ENCODE data around the gene CATSPERZ.

DNA sequence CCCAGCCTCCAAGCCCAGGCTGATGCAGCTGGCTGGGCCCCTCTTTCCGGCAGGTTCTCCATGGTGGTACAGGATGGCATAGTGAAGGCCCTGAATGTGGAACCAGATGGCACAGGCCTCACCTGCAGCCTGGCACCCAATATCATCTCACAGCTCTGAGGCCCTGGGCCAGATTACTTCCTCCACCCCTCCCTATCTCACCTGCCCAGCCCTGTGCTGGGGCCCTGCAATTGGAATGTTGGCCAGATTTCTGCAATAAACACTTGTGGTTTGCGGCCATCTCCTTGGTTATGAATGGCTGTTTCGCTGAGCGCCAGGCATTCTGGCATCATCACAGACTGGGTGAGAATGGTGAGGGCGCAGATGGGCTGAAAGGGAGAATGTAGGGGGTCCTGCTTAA, 21.4 kb downstream of the CATSPERZ start:
- TF ChIP-seq, protein P1, sequence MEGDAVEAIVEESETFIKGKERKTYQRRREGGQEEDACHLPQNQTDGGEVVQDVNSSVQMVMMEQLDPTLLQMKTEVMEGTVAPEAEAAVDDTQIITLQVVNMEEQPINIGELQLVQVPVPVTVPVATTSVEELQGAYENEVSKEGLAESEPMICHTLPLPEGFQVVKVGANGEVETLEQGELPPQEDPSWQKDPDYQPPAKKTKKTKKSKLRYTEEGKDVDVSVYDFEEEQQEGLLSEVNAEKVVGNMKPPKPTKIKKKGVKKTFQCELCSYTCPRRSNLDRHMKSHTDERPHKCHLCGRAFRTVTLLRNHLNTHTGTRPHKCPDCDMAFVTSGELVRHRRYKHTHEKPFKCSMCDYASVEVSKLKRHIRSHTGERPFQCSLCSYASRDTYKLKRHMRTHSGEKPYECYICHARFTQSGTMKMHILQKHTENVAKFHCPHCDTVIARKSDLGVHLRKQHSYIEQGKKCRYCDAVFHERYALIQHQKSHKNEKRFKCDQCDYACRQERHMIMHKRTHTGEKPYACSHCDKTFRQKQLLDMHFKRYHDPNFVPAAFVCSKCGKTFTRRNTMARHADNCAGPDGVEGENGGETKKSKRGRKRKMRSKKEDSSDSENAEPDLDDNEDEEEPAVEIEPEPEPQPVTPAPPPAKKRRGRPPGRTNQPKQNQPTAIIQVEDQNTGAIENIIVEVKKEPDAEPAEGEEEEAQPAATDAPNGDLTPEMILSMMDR (IDR thresholded peaks at IDR 0.05), result no peak
- no peak for TF ChIP-seq EP300 (IDR thresholded peaks at IDR 0.05)

Data from ovary (tissue), 3 donors.